Omental fat pad (tissue), 4 donors: ENCODE results near the gene CYP4X1. TPM values are rescaled to one million over a fixed set of nuclear protein-coding genes. Genes with fewer than 3 reads are reported as not detected.
A peak's percentile ranks its signal among the peaks of the same experiment; 100 is the strongest.
"Not testable (repeated sequence)": the region's sequence is repeated elsewhere in the genome, so short reads cannot be mapped to it uniquely, and the experiment has no call there.

Source experiments
- ATAC-seq: fragments of 150-250 bp; one replicate; pipeline ENCODE4 v1.9.1; 2016; ENCODE audit warnings: mild to moderate bottlenecking, moderate library complexity; ENCODE audit not compliant: low FRiP score
- DNase-seq: peaks from one replicate; pipeline ENCODE4 v3.0.0-alpha.2; 2019; ENCODE audit warnings: low spot score
- CTCF ChIP-seq, 3 donors: fragments of 450-650 bp; IDR thresholded peaks; one replicate each; pipeline ENCODE4 v1.5.1; 2016 to 2017; ENCODE audit warnings: antibody characterized with exemption in 3 of 3, mild to moderate bottlenecking in 3 of 3, moderate library complexity in 2 of 3
- total RNA-seq, 4 donors: library from RNA; depleted of rRNA; stranded (reverse); fragments of >200 nt; gene quantifications; one replicate each; pipeline ENCODE4 v1.1.0, GENCODE V29; 2016

The CYP4X1 gene, protein sequence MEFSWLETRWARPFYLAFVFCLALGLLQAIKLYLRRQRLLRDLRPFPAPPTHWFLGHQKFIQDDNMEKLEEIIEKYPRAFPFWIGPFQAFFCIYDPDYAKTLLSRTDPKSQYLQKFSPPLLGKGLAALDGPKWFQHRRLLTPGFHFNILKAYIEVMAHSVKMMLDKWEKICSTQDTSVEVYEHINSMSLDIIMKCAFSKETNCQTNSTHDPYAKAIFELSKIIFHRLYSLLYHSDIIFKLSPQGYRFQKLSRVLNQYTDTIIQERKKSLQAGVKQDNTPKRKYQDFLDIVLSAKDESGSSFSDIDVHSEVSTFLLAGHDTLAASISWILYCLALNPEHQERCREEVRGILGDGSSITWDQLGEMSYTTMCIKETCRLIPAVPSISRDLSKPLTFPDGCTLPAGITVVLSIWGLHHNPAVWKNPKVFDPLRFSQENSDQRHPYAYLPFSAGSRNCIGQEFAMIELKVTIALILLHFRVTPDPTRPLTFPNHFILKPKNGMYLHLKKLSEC
- total RNA-seq = 10 to 100 TPM in 3 of 4 donors, 1 to 10 TPM in 1; 6.5 to 46.0 (median 16.3) TPM

DNA sequence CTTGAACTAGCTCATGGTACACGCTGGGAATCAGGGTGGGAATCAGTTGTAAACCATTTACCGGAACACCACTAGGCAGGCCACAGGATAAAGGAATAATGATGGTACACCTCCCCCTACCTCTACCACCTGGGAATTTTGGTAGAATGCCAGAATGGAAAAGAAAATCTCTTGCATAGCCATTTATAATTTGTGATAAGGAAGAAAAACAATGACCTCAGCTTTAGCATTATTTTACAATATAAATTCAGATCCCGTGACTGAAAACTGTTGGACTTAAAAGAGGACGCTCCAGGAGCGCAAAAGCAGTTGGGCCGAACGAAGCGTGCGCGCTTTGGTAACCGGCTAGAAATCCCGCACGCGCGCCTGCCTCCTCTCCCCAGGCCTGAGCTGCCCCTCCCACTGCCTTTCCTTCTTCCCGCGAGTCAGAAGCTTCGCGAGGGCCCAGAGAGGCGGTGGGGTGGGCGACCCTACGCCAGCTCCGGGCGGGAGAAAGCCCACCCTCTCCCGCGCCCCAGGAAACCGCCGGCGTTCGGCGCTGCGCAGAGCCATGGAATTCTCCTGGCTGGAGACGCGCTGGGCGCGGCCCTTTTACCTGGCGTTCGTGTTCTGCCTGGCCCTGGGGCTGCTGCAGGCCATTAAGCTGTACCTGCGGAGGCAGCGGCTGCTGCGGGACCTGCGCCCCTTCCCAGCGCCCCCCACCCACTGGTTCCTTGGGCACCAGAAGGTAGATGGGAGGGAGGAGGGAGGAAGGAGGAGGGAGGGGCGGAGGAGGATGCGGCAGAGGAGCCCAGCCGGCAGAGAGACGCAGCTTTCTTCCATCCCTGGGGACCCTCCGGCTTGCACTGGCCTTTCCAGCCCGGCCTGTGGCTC lies at the start of gene CYP4X1:
Gene CYP4X1, plus strand, starts transcription at position 402 of the 873 bp plus-strand sequence. Its CDS starts 149 bp downstream, at position 551.
- DNase-seq (no peak), ATAC-seq (peak; percentile 56)
- no peak for TF ChIP-seq CTCF (IDR thresholded peaks at IDR 0.05)

DNA sequence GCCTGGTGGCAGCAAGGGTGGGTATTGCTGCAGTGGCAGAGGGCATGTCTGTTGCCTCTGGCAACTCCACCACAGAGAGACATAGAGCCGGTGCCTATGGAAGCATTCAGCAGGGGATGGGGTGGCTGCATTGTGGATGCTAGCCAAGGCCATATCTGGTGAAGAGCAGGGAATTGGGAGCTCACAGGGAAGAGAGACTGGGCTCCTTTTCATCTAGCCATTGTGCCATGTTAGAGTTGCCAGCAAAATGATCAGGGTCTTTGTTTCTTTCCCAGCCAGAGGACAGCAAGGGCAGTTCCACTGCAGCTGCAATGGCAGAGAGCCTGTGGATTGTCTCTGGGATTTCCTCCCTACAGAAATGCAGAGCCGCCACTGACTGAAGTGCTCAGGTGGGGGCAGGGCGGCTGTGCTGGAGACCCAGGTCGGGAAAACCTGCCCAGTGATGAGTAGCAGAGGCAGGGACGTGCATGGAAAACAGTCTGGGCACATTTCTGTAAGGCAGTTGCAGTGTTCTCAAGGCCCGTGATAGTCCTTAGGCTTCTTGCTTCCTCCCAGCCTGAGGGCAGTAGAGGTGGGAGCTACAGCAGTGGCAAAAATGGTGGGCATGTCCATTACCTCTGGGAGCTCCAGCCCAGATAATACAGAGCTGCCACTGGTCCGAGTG lies 40.2 kb upstream of the CYP4X1 start:
- ATAC-seq (no peak), DNase-seq (no peak)
- no peak for TF ChIP-seq CTCF (IDR thresholded peaks at IDR 0.05)

DNA sequence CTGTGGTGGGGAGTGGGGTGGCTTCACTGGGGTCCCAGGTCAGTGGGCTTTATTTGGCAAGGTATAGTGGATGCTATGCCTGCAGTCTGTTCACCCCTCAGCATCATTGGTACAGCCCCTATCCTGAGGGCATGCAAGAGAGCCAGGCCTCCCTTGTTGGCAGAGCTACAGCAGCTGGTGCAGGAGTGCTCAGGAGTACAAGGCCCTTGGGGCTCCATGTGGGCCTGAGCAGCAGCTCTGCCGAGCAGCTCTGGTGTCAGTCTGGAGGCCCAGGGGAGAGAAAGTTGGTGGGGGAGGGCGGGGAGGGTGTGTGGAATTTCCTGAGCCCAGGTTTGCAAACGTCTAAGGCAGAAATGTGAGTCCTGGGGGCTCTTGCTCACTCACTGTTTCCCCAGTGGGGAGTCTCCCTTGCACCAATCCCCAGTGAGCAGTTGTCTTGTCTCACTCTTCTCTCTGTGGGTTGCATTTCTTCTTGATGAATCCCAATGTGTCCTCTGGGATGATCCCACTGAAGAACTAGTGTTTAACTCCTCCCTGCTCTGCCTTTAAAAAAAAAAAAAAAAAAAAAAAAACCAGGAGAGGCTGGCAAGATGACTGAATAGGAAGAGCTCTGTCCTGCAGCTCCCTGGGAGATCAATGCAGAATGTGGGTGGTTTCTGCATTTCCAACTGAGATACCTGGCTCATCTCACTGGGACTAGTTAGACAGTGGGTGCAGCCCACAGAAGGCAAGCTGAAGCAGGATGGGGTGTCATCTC lies 39.5 kb upstream of the CYP4X1 start:
- TF ChIP-seq CTCF (IDR thresholded peaks at IDR 0.05) = no peak
- ATAC-seq (no peak), DNase-seq (no peak)

GRCh38 chr1:46990541-46990940 lies 32.9 kb upstream of the CYP4X1 start:
- ATAC-seq, DNase-seq: not testable (repeated sequence)

GRCh38 chr1:46991083-46991923 lies 32.2 kb upstream of the CYP4X1 start:
- TF ChIP-seq CTCF (IDR thresholded peaks at IDR 0.05) = no peak
- no peak for DNase-seq
- ATAC-seq = no peak

DNA sequence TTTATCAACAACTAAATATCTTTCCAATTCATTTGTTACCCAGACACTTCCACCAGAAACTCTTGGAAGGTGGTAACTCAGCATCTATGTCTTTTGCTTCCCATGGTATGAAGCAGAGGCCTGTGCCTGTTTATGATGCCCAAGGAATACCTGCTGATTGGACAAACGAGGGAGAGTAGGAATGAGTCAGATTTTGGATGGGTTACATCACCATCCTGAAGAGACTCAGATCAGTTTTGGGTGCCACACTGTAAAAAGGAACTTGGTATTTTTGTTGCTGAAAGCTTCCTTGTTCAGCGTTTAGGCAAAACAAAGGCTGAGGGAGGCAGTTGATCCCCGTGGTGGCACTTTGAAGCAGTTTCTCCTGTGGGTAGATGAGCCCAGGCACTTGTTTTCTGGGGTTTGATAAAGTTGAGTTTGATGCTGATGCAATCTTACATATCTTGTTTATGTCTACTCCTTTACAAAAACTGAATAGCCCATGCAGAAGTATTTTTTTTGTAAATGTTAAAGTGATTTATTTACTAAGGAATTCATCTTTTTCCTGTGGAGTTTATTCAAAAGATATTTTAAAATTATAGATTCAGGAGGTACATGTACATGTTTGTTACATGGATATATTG lies 26.7 kb upstream of the CYP4X1 start:
- DNase-seq = no peak
- ATAC-seq = no peak
- TF ChIP-seq CTCF (IDR thresholded peaks at IDR 0.05) = no peak
